GM18511 (cell line): ENCODE measurements around the gene DDX18.

Experiments
- ATAC-seq: cut with Tn5 transposase; IDR thresholded peaks from one replicate; pipeline ENCODE4 v1.9.1; 2021; ENCODE audit warnings: mild to moderate bottlenecking, moderate library complexity; ENCODE audit not compliant: unreplicated experiment

DDX18 gene

GRCh38 chr2:117833911-117834310 lies 19.4 kb downstream of the DDX18 start:
- ATAC-seq: no peak

GRCh38 chr2:117834992-117835391 lies 20.5 kb downstream of the DDX18 start:
- ATAC-seq: no peak

- ATAC-seq: peak; percentile 68
Observed at GRCh38 chr2:117835990-117836760, 21.7 kb downstream of the DDX18 start.

- ATAC-seq: no peak
Observed at GRCh38 chr2:117845304-117845703, 30.8 kb downstream of the DDX18 start.

GRCh38 chr2:117850015-117850414 lies 35.5 kb downstream of the DDX18 start:
- ATAC-seq: no peak

GRCh38 chr2:117850461-117850860 lies 36.0 kb downstream of the DDX18 start:
- no peak for ATAC-seq

GRCh38 chr2:117851969-117852368 lies 37.5 kb downstream of the DDX18 start:
- ATAC-seq: no peak

- ATAC-seq: no peak
Observed at GRCh38 chr2:117853316-117853715, 38.8 kb downstream of the DDX18 start.

- ATAC-seq: no peak
Observed at GRCh38 chr2:117853873-117854272, 39.4 kb downstream of the DDX18 start.

GRCh38 chr2:117854610-117855009 lies 40.1 kb downstream of the DDX18 start:
- no peak for ATAC-seq

- ATAC-seq: no peak
Observed at GRCh38 chr2:117855886-117856285, 41.4 kb downstream of the DDX18 start.

GRCh38 chr2:117856415-117857210 lies 42.1 kb downstream of the DDX18 start:
- no peak for ATAC-seq

- no peak for ATAC-seq
Observed at GRCh38 chr2:117858336-117858735, 43.8 kb downstream of the DDX18 start.

- no peak for ATAC-seq
Observed at GRCh38 chr2:117858892-117859531, 44.5 kb downstream of the DDX18 start.

GRCh38 chr2:117859532-117859911 lies 45.0 kb downstream of the DDX18 start:
- ATAC-seq: no peak

- ATAC-seq: no peak
Observed at GRCh38 chr2:117859924-117860647, 45.6 kb downstream of the DDX18 start.

GRCh38 chr2:117862459-117862858 lies 48.0 kb downstream of the DDX18 start:
- ATAC-seq: no peak

GRCh38 chr2:117875786-117876185 lies 61.3 kb downstream of the DDX18 start:
- ATAC-seq: no peak

GRCh38 chr2:117879003-117879402 lies 64.5 kb downstream of the DDX18 start:
- no peak for ATAC-seq
